ENCODE results near the gene DUSP12.
"Not testable (repeated sequence)": the region's sequence is repeated elsewhere in the genome, so short reads cannot be mapped to it uniquely, and the experiment has no call there.

DUSP12 gene

DNA sequence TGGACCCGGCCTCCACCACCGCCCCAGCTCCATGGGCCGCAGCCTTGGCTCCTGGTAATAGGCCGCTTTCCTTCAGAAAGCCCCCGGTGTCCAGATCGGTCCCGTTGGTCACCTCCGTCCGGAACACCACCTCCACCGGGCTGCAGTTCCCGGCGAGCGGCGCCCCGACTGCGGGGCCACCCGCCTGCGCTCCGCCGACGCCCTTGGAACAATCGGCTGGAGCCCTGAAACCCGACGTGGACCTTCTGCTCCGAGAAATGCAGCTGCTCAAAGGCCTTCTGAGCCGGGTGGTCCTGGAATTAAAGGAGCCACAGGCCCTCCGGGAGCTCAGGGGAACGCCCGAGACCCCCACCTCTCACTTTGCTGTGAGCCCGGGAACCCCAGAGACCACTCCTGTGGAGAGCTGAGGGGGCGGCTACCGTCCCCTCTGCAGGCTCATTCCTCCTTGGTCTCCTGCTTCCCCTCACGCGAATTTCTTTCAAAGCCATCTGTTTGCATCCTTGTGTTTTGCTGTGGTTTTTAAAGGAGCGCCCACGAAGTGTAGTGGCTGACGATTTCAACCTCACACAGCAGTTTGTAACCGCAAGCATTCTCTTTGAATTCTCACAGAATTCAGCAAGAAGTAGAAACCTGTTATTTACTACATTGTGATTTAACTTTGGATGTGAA lies 22.2 kb upstream of the DUSP12 start:
- DNase-seq (ENCODE audit: low read depth, low spot score): no peak

DNA sequence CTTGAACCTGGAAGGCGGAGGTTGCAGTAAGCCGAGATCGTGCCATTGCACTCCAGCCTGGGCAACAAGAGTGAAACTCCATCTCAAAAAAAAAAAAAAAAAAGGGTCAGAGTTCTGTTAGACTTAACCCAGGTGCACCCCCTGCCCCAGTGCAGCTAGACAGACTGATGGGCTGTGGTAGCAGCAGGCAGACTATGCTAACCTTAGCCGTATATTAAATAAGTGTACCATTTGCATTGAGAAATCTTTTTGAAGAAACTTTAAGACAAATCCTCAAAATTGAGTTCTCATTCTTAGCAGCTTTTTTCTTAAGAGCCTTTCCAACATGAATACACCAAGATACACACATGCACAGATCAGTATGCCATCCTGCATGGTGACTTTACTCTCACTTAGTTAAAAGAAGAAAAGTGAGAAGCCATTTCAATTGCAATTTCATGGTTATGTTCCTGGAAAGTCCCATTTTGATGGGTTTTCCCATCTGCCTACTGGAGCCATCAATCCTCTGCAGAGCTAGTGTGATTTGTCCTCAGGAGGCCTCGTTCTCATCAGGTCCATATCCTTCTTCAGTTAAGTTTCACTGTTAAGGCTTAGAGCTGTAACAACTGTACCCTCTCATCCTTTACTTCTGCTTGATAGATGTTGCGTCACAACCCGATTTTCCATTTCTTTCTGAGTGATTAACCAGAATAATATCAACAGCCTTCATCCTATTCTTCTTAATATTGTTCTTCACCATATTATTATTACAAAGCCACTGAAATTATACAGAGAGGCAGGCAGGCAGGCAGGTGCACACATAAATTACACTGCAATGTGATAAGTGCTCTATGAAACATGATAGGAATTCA lies 21.0 kb upstream of the DUSP12 start:
- DNase-seq (ENCODE audit: low read depth, low spot score): no peak

DNA sequence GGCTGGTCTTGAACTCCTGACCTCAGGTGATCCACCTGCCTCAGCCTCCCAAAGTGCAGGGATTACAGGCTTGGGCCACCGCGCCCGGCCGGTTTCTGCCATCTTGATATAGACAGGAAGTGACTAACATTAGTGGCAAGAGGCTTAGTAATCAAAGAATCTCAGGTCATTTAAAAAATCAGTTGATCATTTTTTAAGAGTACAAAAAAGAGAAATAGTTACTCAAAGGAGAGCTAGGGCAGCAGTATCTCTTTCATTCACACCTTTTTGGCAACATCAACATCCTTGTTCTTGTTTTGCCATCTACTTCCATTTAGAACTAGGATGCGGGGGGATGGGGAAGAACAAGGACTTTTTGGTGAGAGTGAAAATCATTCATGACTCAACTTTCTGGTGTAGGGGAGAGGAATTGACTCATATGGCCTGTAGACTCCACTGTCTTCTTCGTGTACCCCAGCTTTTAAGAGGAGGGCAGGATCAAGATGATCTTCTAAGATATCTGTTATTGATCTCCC lies 19.5 kb upstream of the DUSP12 start:
- DNase-seq (ENCODE audit: low read depth, low spot score): no peak

DNA sequence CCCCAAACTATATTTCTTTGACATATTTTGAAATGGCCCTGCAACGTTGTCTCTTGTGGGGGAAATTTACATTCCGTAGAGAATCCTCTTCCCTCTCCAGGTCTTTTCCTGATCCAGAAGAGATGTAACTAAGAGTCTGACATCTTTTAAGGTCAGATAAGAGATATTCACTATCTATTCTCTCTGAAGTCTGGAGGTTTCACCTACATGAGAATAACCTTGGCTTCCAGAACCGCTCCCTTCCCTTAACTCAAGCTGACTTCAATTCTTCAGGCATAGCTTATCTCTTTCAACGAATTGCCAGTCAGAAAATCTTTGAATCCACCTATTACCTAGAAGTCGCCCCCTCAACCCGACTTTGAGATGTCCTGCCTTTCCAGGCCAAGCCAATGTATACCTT lies 18.3 kb upstream of the DUSP12 start:
- DNase-seq (ENCODE audit: low read depth, low spot score): no peak

DNA sequence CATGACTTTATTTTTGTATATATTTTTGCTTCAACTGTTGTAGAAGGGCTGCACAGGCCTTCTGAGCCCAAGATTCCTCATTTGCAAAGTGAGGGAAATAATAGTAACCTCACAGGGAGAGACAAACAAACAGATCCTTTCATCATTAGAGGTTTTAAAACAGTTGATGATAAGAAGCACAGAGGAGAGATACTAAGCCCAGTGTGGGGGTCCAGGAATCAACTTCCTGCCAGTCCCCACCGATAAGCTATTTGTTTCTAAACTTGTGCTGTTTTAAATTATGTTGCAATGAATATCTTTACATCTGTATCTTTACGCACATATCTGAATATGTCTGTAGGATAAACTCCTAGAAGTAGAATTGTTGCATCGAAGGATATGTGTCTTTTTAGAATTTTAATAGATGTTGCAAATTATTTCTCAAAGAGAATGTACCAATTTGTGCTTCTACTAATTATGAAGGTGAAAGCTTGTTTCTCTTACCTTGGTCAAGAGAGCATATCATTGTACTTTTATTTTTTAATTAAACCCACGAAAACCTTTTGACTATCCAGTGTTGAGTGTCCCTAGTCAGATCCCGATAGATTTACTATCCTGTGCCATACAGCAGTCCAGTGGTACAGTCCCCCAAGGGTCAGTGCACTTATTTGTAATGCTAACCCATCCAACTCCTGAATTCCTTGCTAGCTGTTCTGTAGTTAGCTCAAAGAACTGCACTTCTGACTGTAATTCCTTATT lies 17.4 kb upstream of the DUSP12 start:
- no peak for DNase-seq (ENCODE audit: low read depth, low spot score)

DNA sequence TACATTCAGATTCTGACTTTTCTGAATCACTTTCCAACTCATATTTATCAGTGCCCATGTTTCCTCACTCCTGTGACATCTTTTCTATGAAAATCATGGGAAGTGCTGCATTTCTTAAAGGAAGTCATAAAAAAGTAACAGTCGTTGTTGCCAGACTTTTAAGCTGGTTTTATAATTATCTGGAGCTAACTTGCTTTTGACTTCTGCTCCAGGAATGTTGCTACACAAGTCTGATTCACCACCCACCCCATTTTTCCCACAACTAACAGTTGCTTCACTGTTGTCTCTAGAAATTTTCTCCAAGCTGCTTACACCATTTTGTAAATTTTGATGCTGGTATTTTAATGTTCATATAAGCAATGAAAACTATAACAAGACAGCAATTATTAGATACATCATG lies 16.1 kb upstream of the DUSP12 start:
- no peak for DNase-seq (ENCODE audit: low read depth, low spot score)

DNA sequence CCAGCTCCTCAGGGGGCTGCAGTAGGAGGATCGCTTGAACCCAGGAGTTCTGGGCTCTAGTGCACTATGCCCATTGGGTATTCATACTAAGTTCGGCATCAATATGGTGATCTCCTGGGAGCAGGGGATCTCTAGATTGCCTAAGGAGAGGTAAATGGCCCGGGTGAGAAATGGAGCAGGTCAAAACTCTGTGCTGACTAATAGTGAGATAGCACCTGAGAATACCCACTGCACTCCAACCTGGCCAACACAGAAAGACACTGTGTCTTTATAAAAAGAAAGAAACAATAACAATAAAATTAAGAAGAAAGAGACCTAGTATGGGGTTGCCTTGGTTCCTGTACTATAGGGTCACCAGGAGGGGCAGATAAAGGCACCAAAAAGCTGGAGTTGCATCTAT lies 13.7 kb upstream of the DUSP12 start:
- DNase-seq (ENCODE audit: low read depth, low spot score): no peak

DNA sequence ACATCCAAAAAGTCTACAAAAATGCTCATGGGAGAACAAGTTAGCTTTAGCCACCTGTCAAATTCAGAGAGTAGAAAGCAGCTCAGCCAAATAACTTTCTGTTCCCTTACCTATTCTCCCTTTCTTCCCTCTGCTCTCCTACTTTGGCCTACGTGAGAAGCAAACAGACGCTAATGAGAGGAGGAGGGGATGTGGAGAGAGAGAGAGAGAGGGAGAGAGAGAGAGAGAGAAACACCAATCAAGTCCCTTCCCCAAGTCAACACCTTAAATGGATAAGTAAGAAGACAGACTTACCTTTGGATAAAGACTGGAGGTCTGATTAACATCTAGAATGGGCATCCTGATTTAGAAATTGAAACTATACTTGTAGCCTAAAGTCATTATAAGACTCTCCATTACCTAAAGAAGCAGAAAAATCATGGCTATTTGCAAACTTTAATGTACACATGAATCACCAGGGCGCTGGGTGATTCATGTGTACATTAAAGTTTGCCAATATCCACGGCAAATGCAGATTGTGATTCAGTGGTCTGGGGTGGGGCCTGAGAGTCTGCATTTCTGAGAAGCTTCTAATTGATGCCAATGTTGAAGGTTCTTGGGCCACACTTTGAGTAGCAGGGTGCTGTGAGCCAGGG lies 13.1 kb upstream of the DUSP12 start:
- DNase-seq (ENCODE audit: low read depth, low spot score): no peak

DNA sequence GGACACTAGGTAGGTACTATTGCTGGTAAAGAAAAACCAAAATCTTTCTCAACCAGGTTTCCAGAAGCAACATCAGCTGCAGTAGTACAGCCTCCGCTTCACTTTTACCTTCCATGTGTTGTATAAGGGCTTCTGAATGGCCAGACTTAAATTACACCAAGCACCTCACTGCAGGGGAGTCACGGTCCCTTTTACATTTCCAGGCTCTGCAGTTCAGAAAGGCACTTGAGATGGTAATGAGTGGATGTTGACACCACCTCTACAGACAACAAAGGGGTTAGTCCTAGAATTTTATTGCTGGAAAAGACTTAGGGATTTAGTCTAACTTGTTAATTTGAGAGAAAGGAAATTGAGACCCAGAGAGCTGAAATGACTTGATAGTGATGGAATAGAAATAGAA lies 12.0 kb upstream of the DUSP12 start:
- no peak for DNase-seq (ENCODE audit: low read depth, low spot score)

DNA sequence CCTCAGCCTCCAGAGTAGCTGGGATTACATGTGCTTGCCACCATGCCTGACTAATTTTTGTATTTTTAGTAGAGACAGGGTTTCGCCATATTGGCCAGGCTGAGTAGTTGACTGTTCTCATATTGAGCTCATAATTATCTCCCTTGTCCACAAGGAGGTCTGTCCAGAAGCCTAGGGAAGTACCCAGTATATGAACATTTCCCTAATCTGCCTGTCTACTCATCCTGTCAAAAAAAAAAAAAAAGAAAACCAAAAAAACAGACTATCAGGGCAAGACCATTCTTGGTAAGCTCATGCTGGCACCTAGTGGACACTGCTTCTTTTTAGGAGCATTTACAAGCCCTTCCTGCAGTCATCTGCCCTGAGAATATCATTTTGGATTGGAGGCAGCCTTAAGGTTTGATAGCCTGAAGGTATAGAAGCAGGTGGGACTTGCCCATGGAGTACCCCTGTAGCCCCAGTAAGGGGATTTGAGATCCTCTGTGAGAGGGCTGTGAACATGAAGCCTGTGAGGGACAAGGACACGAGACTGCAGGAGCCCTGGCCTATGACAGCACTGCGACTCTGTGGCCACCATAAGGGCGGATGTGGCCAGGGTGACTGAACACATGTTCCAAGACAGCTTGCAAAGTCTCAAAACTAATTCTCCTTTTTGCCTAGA lies 10.8 kb upstream of the DUSP12 start:
- DNase-seq (ENCODE audit: low read depth, low spot score): no peak

DNA sequence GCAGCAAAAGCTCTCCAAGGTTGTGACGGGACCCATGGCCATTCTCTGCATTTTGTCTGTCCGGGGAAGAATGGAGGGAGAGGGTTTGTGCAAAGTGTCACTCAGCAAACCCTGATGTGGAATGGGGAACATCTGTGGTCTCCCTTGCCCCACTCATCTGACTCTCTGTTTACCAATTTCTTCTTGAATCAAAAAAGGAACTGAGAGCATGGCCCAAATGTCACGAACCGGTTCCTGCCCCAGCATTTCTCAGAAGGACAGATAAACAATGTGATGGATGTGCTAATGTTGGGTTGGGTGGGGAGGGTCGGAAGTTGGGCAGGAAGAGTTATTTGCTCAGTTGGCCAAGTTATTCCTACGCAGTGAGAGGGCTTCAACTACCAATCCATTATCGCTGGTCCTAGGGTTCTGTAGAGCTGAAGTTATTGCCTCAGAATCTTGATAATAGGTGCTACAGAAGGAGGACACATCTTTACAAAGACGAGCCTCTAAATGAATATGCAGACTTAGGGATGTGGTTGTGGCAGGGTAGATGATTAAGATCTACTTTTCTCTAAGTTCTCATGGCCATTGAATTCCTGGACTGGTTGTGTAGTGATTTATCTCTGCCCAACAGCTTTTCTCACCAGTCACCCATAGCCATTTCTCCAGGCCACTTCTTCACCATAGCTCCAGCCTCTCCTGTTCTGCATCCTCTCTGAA lies 9.6 kb upstream of the DUSP12 start:
- no peak for DNase-seq (ENCODE audit: low read depth, low spot score)

DNA sequence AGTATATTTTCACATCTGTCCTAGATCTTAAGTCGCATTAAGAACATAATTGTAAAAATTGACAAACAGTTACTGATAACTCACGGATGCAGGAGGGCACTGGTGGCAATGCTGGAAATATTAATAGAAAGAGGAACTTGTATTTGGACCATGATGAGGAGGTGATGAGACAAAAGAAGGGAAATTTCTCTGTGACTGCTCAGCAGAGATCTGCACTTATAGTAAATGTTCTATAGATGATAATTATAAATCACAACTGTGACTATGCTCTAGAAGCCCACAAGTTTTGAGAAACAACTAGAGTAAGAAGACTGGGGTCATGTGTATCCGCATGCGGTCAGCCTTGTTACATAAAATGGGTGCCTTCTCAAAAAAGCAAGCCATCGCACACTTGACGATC lies 8.7 kb upstream of the DUSP12 start:
- no peak for DNase-seq (ENCODE audit: low read depth, low spot score)

DNA sequence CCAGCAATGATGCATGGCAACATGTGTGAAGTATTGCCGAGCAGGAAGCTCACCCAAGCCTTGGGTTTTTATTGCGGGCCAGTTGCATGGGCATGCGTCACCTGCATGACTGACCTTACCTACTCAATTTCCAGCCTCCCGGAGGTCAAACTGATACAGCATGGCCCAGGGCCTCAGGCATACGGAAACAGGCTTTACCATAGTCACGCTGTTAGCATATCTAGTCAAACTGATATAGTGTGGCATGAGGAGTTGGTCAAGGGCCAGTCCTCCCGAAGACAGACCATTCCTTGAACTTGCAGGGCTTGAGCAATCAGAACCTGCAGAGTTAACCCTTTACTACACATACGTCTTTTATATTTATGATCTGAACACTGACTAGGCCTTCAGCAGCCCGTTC lies 6.4 kb upstream of the DUSP12 start:
- no peak for DNase-seq (ENCODE audit: low read depth, low spot score)

DNA sequence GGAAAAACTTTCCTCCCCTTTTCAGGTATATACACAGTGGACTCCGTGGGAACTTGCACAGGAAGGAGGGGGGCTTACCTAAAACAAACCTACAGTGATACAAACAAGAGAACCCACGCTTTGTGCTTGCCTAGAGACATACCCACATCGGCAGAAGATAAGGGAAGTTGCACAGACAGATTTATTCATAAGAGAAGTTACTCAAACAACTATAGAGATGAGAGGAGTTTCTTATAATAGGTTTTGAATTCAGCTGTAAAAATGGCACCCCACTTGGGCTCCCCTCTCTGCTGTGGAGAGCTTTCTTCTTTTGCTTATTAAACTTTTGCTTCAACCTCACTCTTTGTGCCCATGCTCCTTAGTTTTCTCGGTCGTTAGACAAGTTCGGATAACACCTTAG lies 1.8 kb upstream of the DUSP12 start:
- DNase-seq (ENCODE audit: low read depth, low spot score): no peak

DNA sequence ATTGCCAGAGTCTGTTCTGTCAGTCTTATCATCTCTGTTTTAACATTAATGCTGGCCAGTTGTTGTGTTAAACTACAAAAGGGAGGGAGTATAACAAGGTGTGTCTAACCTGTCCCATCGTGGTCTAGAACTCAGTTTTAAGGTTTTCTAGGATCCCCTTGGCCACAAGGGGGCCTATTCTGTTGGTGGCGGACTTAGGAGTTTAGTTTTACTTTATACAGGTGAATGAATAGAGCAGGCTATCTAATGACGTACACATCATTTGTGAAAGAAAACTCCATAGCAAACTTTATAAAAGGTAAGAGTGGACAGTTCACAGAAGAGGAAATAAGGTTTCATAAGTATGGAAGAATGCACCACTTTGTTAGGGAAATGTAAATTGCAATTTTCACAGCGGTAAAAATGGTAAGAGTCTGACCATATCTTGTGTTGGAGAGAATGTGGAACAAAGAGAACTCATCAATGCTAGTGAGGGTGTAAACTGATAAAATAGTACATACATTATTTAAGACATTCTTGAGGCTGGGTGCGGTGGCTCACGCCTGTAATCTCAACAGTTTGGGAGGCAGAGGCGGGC lies 14.0 kb downstream of the DUSP12 start:
- DNase-seq (ENCODE audit: low read depth, low spot score): no peak

DNA sequence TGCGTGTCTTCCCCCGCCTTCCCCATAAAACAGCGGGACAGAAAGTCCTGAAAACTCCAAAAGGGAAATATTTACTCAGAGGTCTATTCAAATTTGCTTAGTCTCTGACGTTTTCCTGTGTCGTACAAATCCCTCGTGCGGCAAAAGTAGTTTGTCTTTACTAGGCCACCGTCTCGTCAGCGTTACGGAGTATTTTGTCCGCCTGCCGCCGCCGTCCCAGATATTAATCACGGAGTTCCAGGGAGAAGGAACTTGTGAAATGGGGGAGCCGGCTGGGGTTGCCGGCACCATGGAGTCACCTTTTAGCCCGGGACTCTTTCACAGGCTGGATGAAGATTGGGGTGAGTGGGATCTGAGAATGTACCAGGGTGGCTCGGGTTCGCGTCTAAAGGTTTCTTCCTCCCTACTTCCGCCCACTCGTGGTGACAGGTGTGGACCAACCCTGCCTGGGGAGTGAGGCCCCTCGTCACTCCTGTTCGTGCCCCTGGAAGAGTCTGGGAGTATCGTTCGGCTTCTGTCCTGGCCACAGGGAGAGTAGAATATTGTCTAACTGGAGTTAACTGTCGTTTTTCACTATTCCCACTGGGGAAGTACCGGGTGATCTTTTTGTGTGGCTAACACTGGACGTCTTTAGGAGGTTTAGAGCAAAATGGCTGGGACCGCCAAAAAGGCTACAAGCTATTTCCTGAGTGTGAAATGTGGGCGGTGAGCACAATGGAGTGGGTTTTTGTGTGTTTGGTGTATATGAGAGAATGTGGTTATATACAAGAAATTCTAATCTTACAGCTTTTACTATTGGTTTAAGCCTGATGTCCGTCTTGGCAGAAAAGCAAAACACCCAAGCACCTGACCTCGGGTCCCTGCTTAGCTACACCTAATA lies 16.8 kb downstream of the DUSP12 start, which contains the start of gene ATF6:
ATF6 (plus strand) TSS at position 219 of the 880 bp plus-strand sequence; CDS start at position 260, 41 bp downstream.
- DNase-seq (ENCODE audit: low read depth, low spot score): peak; percentile 70

DNA sequence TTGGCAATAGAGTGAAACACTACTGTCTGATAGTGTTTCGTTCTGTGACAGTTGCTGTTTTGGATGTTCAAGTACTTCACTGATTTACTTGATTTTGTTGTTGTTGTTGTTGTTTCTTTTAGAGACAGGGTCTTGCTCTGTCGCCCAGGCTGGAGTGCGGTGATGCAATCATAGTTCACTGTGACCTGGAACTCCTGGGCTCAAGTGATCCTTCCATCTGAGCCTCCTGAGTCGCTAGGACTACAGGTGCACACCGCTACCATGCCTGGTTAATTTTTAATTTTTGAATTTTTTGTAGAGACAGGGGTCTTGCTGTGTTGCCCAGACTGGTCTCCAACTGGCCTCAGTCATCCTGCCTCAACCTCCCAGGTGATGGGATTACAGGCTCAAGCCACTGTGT lies 18.9 kb downstream of the DUSP12 start:
- DNase-seq (ENCODE audit: low read depth, low spot score): no peak

DNA sequence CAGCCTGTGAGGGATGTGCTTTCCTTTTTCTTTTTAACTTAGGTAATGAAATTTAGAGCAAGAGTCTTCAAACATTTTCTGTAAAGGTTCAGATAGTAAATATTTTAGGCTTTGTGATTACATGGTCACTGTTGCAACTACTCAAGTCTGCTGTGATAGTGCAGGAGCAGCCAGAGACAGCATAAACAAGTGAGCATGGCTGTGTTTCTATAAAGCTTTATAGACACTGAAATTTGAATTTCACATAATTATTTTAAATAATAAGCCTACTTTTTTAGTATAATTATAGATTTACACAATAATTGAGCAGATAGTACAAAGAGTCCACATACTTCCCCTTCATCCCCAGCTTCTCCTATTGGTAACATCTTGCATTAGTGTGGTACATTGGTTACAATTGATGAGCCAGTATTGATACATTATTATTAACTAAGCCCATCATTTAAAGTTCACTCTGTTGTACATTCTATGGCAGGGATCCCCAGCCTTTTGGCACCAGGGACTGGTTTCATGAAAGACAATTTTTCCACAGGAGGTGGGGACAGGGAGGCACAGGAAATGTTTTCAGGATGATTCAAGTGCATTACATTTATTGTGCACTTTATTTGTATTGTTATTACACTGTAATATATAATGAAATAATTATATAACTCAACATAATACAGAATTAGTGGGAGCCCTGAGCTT lies 19.5 kb downstream of the DUSP12 start:
- DNase-seq (ENCODE audit: low read depth, low spot score): no peak

DNA sequence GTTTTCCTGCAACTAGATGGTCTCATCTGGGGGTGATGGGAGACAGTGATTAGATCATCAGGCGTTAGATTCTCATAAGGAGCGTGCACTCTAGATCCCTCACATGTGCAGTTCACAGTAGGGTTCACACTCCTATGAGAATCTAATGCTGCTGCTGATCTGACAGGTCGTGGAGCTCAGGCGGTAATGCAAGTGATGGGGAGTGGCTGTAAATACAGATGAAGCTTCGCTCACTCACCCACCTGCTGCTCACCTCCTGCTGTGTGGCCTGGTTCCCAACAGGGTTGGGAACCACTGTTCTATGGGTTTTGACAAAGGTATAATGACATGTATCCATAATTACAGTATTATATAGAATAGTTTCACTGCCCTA lies 20.1 kb downstream of the DUSP12 start:
- not testable (repeated sequence) for DNase-seq (ENCODE audit: low read depth, low spot score)

All from brain pericyte (primary cell).